Peyer's patch (tissue), 4 donors: Measurements from ENCODE around the gene RAB17. TPM values are rescaled to one million over a fixed set of nuclear protein-coding genes. Genes with fewer than 3 reads are reported as not detected.
"Not testable (repeated sequence)": the region's sequence is repeated elsewhere in the genome, so short reads cannot be mapped to it uniquely, and the experiment has no call there.

Experiments
- DNase-seq, 3 donors: peaks; one replicate each; pipeline ENCODE4 v3.0.0-alpha.2; 2017 to 2019
- H3K27ac ChIP-seq, 4 donors: fragments of 200-600 bp; sonication (generic); one replicate each; pipeline ENCODE4 v1.5.1; 2016 to 2019
- H3K27me3 ChIP-seq, 2 donors: fragments of 200-600 bp; sonication (generic); one replicate each; pipeline ENCODE4 v1.5.1; 2019
- H3K36me3 ChIP-seq, 3 donors: fragments of 200-600 bp; sonication (generic); one replicate each; pipeline ENCODE4 v1.5.1; 2016 to 2019
- H3K4me1 ChIP-seq, 4 donors: fragments of 200-600 bp; sonication (generic); one replicate each; pipeline ENCODE4 v1.5.1; 2016 to 2019
- H3K4me3 ChIP-seq, 4 donors: fragments of 200-600 bp; sonication (generic); 1 replicate in 3 of 4; 2 replicates in 1 of 4; pipeline ENCODE4 v1.5.1; 2016 to 2019; ENCODE audit warnings: mild to moderate bottlenecking in 1 of 4
- H3K9me3 ChIP-seq, 4 donors: fragments of 200-600 bp; sonication (generic); one replicate each; pipeline ENCODE4 v1.5.1; 2016 to 2019; ENCODE audit warnings: mild to moderate bottlenecking in 1 of 4
- POLR2A ChIP-seq, 2 donors: fragments of 450-650 bp; IDR thresholded peaks; one replicate each; pipeline ENCODE4 v1.5.1; 2017; ENCODE audit warnings: antibody characterized with exemption in 2 of 2, mild to moderate bottlenecking in 2 of 2, moderate library complexity in 2 of 2
- total RNA-seq, 4 donors: library from RNA; depleted of rRNA; stranded (reverse); fragments of >200 nt; gene quantifications; one replicate each; pipeline ENCODE4 v1.1.0, GENCODE V29; 2016
- TF ChIP-seq, protein P1 (sequence below), 6 experiments: fragments of 450-650 bp in 4 of 6; fragments of 200-600 bp in 2 of 6; sonication (generic) in 1 of 6; IDR thresholded peaks; one replicate each; pipeline ENCODE4 v1.5.1; 2017 to 2019; ENCODE audit warnings: antibody characterized with exemption in 6 of 6, mild to moderate bottlenecking in 3 of 6, moderate library complexity in 1 of 6

RAB17 gene
- total RNA-seq, 4 donors from 2014 or later: 66.0 to 244 (median 219) TPM

DNA sequence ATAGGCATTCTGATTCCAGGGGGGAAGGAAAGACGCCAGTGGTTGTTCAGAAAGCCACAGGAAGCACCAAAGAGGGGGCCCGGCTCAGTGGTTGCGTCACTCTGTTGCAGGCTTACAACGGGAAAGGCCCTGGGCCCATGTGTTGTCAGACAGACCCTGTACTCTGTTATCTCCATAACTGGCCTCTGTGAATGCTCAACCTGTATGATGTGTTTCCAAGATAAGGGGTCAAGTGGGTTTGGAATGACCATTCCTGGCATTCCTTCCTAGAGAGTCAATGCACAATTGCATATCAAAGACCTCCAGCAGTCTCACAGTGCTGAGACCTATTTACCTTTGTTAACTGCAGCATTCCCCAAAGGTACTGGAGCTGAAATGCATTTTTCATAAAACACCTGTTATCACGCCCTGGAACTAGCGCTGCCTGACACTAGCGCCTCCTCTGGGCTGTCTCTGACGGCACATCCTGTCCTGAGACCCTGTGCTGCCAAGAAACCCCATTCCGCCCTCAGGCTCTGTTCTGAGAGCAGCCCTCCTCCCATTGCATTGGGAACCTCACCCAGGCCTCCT is 23.7 kb upstream of the RAB17 start:
- H3K27ac ChIP-seq: no peak overlapping the region
- no peak overlapping the region for H3K4me3 ChIP-seq
- peaks cover 0 to 10% (median 3%) of the 10 kb centered on the region in 4 donors for H3K4me1 ChIP-seq
- H3K27me3 ChIP-seq: no peaks in the 10 kb centered on the region
- no peak for DNase-seq
- no peaks in the 10 kb centered on the region for H3K36me3 ChIP-seq
- no peaks in the 10 kb centered on the region for H3K9me3 ChIP-seq
- no peak for TF ChIP-seq POLR2A (IDR thresholded peaks at IDR 0.05)
- TF ChIP-seq, protein P1, sequence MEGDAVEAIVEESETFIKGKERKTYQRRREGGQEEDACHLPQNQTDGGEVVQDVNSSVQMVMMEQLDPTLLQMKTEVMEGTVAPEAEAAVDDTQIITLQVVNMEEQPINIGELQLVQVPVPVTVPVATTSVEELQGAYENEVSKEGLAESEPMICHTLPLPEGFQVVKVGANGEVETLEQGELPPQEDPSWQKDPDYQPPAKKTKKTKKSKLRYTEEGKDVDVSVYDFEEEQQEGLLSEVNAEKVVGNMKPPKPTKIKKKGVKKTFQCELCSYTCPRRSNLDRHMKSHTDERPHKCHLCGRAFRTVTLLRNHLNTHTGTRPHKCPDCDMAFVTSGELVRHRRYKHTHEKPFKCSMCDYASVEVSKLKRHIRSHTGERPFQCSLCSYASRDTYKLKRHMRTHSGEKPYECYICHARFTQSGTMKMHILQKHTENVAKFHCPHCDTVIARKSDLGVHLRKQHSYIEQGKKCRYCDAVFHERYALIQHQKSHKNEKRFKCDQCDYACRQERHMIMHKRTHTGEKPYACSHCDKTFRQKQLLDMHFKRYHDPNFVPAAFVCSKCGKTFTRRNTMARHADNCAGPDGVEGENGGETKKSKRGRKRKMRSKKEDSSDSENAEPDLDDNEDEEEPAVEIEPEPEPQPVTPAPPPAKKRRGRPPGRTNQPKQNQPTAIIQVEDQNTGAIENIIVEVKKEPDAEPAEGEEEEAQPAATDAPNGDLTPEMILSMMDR (IDR thresholded peaks at IDR 0.05): no peak

DNA sequence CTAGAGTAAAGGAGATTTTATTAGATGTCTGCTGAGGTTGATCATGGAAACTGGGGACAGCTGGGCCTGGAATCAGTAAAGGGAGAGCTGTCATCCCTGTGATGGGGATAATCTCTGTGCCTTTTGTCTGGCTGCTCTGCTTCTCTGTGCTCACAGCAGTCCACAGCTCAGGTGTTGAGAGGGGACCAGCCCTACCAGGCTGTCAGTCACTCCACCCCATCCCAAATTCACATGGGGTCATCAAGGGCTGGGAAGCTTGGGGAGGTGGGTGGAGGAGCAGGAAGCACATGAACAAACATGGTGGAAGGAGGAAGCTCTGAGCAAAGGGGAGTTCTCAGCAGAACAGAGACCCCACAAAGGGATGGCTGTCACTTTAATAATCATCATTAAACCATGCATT is 23.1 kb upstream of the RAB17 start:
- no peak for TF ChIP-seq POLR2A (IDR thresholded peaks at IDR 0.05)
- TF ChIP-seq, protein P1 (IDR thresholded peaks at IDR 0.05): no peak
- no peak overlapping the region for H3K27ac ChIP-seq

DNA sequence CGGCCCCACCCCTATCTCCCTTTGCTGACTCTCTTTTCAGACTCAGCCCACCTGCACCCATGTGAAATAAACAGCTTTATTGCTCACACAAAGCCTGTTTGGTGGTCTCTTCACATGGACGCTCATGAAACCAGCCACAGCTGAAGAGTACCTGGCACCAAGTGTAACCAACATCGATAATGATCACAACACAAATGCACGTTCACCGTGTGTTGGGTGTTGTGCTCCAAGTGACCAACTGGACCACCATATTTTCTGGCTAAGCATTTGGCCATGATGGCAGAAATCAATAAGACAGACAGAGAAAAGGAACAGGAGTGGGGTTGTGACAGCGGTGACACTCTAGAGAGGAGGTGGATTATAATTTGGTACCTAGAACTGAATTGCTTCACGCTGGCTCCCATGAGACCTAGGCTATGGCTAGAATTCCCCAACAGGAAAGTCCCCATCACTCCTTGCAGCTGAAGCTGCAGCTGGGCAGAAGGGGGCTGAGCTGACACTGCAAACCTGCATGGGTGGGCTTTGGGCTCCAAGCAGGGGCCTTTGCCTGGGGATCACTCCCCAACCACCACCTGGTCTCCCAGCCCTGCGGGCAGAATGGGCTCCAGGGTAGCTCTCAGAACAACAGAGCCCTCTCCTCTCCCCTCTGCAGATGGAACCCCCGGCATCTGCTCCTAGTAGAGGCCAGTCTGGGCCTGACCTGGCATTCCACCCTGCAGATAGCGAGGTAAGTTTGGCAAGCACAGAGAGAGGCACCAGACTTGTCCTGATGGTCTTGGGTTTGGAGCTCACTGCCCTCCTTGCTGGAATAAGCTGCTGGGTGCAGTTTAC is 22.2 kb upstream of the RAB17 start:
- Histone ChIP-seq H3K4me1 (peaks cover 0 to 10% (median 3%) of the 10 kb centered on the region in 4 donors), H3K9me3 (no peaks in the 10 kb centered on the region), H3K27ac (no peak overlapping the region), H3K36me3 (no peaks in the 10 kb centered on the region), H3K4me3 (no peak overlapping the region), H3K27me3 (no peaks in the 10 kb centered on the region)
- no peak for DNase-seq
- TF ChIP-seq, protein P1 (IDR thresholded peaks at IDR 0.05): no peak
- TF ChIP-seq POLR2A (IDR thresholded peaks at IDR 0.05): no peak

More for the DNA sequence above, 23.1 kb upstream of the RAB17 start:
- H3K36me3 ChIP-seq: no peaks in the 10 kb centered on the region
- no peaks in the 10 kb centered on the region for H3K9me3 ChIP-seq
- H3K4me1 ChIP-seq: peaks cover 0 to 10% (median 3%) of the 10 kb centered on the region in 4 donors
- H3K27me3 ChIP-seq: no peaks in the 10 kb centered on the region
- no peak for DNase-seq
- H3K4me3 ChIP-seq: no peak overlapping the region

DNA sequence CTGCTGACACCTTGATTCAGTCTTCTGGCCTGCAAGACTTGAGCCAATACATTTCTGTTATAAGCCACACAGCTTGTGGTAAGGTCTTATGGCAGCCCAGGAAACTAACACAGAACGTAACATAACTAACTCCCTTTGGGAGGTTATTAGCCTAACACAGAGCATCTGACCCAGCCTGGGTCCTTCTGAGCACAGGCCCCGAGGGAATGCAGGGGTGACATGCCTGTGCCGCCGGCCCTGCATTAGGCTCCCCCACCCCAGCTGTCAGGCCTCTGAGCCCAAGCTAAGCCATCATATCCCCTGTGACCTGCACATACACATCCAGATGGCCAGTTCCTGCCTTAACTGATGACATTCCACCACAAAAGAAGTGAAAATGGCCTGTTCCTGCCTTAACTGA is 16.0 kb upstream of the RAB17 start:
- H3K27me3 ChIP-seq, H3K4me3 ChIP-seq, DNase-seq, H3K36me3 ChIP-seq, H3K27ac ChIP-seq, H3K9me3 ChIP-seq: not testable (repeated sequence)
- peaks cover 0 to 10% (median 3%) of the 10 kb centered on the region in 4 donors for H3K4me1 ChIP-seq

DNA sequence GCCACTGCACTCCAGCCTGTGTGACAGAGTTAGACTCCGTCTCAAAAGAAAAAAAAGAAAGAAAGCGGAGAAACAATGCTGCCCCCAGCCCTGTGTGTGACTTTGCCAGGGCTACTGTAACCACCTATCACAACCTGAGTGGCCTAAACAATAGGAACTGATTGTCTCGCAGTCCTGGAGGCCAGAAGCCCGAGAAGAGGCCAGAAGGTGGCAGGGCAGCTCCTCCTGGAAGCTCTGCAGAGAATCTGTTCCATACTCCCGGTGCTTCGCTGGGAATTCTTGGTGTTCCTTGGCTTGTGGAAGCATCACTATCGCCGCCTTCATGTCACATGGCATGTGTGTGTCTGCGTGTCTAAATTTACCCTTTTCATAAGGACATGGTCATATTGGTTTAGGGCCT is 14.4 kb upstream of the RAB17 start:
- no peak for TF ChIP-seq POLR2A (IDR thresholded peaks at IDR 0.05)
- TF ChIP-seq, protein P1 (IDR thresholded peaks at IDR 0.05): peak in 2 of 6 experiments; percentile 15 to 20
- no peaks in the 10 kb centered on the region for H3K9me3 ChIP-seq
- no peaks in the 10 kb centered on the region for H3K27me3 ChIP-seq
- H3K4me1 ChIP-seq: peaks cover 0 to 10% (median 3%) of the 10 kb centered on the region in 4 donors
- H3K36me3 ChIP-seq: no peaks in the 10 kb centered on the region
- no peak overlapping the region for H3K27ac ChIP-seq
- DNase-seq: no peak
- no peak overlapping the region for H3K4me3 ChIP-seq

DNA sequence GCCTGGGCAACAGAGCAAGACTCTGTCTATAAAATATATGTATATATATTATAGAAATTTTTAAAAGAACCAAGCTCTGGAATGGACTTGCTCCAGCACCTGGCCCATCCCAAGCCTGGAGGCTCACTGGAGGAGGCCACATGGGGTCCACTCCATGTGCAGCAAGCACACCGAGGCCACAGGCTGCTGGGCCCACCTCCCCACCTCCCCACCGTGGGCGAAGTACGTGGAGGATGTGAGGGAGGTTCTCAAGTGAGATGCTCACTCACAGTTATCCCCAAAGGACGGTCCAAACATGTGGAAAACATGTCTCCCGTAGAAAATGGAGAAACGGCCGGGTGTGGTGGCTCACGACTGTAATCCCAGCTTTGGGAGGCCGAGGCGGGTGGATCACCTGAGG is 13.9 kb upstream of the RAB17 start:
- no peak for TF ChIP-seq POLR2A (IDR thresholded peaks at IDR 0.05)
- TF ChIP-seq, protein P1 (IDR thresholded peaks at IDR 0.05): no peak
- Histone ChIP-seq H3K27me3 (no peaks in the 10 kb centered on the region), H3K27ac (peak overlapping the region in 1 of 4 donors; percentile 63), H3K36me3 (no peaks in the 10 kb centered on the region), H3K4me3 (no peak overlapping the region), H3K4me1 (peaks cover 0 to 10% (median 3%) of the 10 kb centered on the region in 4 donors), H3K9me3 (no peaks in the 10 kb centered on the region)
- no peak for DNase-seq
